NT2/D1 (cell line): ENCODE data around the gene WASF2.
"Not testable (repeated sequence)": the region's sequence is repeated elsewhere in the genome, so short reads cannot be mapped to it uniquely, and the experiment has no call there.

Experiments used
- DNase-seq: peaks from one replicate; pipeline ENCODE4 v3.0.0-alpha.2; 2011; ENCODE audit warnings: low read depth, low spot score
- H3K27me3 ChIP-seq: 2 replicates; pipeline ENCODE4 v1.6.0; 2011; ENCODE audit warnings: mild to moderate bottlenecking; ENCODE audit not compliant: insufficient read length, insufficient read depth
- H3K36me3 ChIP-seq: 2 replicates; pipeline ENCODE4 v1.6.1; 2011; ENCODE audit warnings: mild to moderate bottlenecking, low read length, mixed read lengths; ENCODE audit not compliant: insufficient read depth, insufficient read length
- H3K4me1 ChIP-seq: 2 replicates; pipeline ENCODE4 v1.5.1; 2011; ENCODE audit not compliant: insufficient read depth, insufficient read length
- H3K4me3 ChIP-seq: 2 replicates; pipeline ENCODE4 v1.5.1; 2011; ENCODE audit warnings: low read depth; ENCODE audit not compliant: insufficient read length
- H3K9ac ChIP-seq: 2 replicates; pipeline ENCODE4 v1.6.0; 2011; ENCODE audit warnings: low read depth; ENCODE audit not compliant: insufficient read length
- H3K9me3 ChIP-seq: 2 replicates; pipeline ENCODE4 v1.5.1; 2011; ENCODE audit warnings: mild to moderate bottlenecking, low read length; ENCODE audit not compliant: insufficient read depth
- SUZ12 ChIP-seq: IDR thresholded peaks from 2 replicates; pipeline ENCODE4 v1.6.1; 2011; ENCODE audit not compliant: insufficient read length, insufficient read depth; ENCODE audit errors: extremely low read depth
- YY1 ChIP-seq: IDR thresholded peaks from 2 replicates; pipeline ENCODE4 v1.6.1; 2011; ENCODE audit not compliant: insufficient read length, insufficient read depth
- ZNF274 ChIP-seq: IDR thresholded peaks from 2 replicates; pipeline ENCODE4 v1.6.1; 2011; ENCODE audit warnings: mild to moderate bottlenecking, low read depth, low read length

Gene WASF2

DNA sequence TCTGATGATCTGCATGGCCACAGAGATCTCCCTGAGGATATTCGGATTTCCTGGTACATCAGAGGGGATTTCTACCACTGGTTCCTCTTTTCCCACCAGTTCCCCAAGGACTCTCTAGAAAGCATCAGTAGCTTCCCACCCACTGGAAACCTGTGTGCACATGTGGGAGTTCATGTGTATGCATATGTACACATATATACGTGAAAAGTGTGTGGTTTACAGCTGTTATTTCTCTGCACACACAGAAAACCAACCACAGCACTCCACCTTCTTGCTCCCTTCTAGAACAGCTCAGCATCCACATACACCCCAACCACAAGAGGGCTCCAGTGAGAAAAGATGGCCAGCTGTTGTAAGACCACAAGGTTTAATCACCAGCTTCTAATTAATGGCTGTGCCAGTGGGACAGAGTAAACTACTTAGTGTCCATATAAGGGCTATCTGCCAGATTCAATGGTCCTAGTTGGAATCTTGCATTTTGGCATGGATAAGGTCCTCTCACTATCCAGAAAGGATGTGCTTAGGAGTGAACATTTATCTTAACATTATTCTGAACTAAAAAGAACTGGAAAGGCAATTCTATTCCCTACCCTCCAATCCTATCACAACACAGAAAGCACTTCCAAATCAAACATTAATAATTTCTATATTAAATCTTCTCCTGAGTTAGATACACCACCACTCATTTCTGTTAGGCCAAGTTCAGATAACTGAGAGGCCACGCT, 73.4 kb downstream of the WASF2 start:
- no peaks in the 10 kb centered on the region for H3K27me3 ChIP-seq
- no peak overlapping the region for H3K4me3 ChIP-seq
- no peaks in the 10 kb centered on the region for H3K9me3 ChIP-seq
- H3K36me3 ChIP-seq: peaks cover 67% of the 10 kb centered on the region
- H3K4me1 ChIP-seq: no peaks in the 10 kb centered on the region
- no peak for DNase-seq
- H3K9ac ChIP-seq: no peak overlapping the region
- TF ChIP-seq SUZ12: no peak
- no peak for TF ChIP-seq ZNF274
- no peak for TF ChIP-seq YY1

DNA sequence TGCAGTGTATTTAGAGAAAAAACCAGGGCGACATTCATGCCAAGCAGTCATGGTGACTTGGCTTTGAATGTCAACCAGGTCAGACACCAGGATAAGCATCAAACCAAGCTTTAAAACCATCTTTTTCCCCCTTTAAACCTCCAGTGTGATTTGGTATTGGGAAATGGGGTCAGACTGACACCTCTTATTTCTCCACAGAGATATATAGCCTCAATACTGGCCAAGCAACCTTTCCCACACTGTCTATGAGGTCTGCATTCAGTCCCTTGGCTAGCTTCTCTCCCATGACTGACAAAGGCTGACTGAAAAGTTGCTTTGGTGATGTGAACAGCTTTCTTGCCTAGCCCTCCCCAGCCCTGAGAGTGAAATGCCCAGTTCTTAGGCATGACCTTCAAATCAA, 75.9 kb downstream of the WASF2 start:
- Histone ChIP-seq H3K4me3 (no peak overlapping the region), H3K4me1 (no peaks in the 10 kb centered on the region), H3K9ac (no peak overlapping the region), H3K27me3 (no peaks in the 10 kb centered on the region), H3K36me3 (peaks cover 88% of the 10 kb centered on the region), H3K9me3 (no peaks in the 10 kb centered on the region)
- no peak for TF ChIP-seq ZNF274
- no peak for TF ChIP-seq YY1
- DNase-seq: no peak

DNA sequence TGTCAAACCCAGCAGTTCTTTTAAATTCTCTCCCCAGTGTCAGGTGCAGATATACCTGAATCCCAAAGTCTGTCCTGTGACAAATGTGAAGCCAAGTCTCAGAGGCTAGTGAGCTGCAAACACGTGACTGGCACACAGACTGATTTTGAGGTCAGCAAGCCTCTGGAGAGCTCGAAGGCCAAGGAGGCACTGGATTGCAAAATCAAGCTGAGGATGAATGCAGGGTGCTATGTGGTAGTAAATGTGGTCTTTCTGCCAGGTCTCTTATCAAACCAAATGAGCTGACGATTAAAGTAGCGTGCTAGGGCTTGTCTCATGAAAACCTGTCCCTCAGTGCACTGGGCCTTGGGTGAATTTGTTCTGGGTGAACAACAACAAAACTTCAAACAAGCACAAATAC, 77.0 kb downstream of the WASF2 start:
- no peak for DNase-seq
- peaks cover 93% of the 10 kb centered on the region for H3K36me3 ChIP-seq
- H3K4me3 ChIP-seq: no peak overlapping the region
- H3K4me1 ChIP-seq: no peaks in the 10 kb centered on the region
- TF ChIP-seq ZNF274: no peak
- no peak for TF ChIP-seq YY1
- TF ChIP-seq SUZ12: no peak
- H3K9me3 ChIP-seq: no peaks in the 10 kb centered on the region
- no peaks in the 10 kb centered on the region for H3K27me3 ChIP-seq
- no peak overlapping the region for H3K9ac ChIP-seq

DNA sequence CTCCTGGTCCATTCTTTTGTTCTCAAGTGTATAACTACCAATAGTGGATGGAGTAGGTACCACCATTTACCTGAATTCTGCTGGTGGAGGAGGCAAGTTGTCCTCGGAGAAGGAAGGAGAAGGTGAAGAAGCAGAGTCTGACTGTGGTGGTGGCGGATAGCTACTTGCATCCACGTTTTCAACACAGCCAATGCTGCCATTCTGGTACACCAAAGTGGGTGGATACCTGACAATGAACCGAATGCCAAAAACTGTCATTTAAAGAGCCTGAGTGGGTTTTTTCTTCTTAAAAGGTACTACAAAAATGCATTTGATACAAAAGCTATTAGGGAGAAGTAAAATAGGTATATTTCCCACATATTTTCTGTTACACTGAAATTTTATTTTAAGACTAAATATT, 77.5 kb downstream of the WASF2 start:
- DNase-seq: no peak
- Histone ChIP-seq H3K4me1 (no peaks in the 10 kb centered on the region), H3K9me3 (no peaks in the 10 kb centered on the region), H3K4me3 (no peak overlapping the region), H3K27me3 (no peaks in the 10 kb centered on the region), H3K9ac (no peak overlapping the region), H3K36me3 (peaks cover 94% of the 10 kb centered on the region)
- TF ChIP-seq ZNF274: no peak
- TF ChIP-seq SUZ12: no peak
- no peak for TF ChIP-seq YY1

DNA sequence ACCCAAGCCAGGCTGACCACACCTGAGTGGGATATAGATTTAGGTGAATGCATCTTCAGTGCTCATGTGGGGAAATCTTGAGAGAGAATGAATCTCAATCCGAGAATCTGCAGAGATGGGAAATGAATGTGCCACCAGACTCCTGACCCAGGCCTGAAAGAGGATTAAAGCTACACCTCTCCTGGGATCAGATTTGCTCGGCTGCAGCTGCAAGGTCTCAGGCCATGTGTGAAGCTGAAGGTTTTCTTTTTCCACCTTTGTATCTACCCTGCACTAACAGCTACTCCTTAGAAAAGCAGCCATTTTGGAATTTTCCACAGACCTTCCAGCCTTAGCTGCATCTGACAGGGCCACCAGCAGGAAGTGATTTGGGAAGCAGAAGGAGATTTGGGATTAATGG, 79.3 kb downstream of the WASF2 start:
- H3K4me3 ChIP-seq: no peak overlapping the region
- peaks cover 7% of the 10 kb centered on the region for H3K4me1 ChIP-seq
- H3K9ac ChIP-seq: no peak overlapping the region
- TF ChIP-seq ZNF274 (no peak), SUZ12 (no peak), YY1 (no peak)
- DNase-seq: no peak
- no peaks in the 10 kb centered on the region for H3K27me3 ChIP-seq
- H3K36me3 ChIP-seq: peaks cover 84% of the 10 kb centered on the region
- H3K9me3 ChIP-seq: no peaks in the 10 kb centered on the region

DNA sequence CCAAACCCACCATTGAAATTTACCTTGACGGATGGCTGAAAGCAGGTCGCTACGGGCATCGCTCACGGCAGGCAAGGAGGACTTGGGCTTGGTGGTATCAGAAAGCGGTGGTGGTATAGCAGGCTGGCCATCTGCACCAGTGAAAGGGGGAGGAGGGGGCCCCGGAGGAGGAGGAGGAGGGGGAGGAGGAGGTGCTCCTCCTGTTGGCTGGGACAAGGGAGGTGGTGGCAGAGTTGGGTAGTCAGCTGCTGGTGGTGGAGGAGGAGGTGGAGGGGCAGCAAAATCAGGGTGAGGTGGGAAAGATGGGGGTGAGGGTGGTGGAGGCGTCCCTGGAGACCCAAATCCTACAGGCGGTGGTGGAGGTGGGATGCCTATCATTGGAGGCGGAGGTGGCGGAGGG, 80.3 kb downstream of the WASF2 start:
- Histone ChIP-seq H3K9me3 (no peaks in the 10 kb centered on the region), H3K4me1 (peaks cover 10% of the 10 kb centered on the region), H3K27me3 (no peaks in the 10 kb centered on the region), H3K4me3 (no peak overlapping the region), H3K9ac (no peak overlapping the region), H3K36me3 (peaks cover 73% of the 10 kb centered on the region)
- no peak for DNase-seq
- no peak for TF ChIP-seq ZNF274
- no peak for TF ChIP-seq SUZ12
- no peak for TF ChIP-seq YY1

DNA sequence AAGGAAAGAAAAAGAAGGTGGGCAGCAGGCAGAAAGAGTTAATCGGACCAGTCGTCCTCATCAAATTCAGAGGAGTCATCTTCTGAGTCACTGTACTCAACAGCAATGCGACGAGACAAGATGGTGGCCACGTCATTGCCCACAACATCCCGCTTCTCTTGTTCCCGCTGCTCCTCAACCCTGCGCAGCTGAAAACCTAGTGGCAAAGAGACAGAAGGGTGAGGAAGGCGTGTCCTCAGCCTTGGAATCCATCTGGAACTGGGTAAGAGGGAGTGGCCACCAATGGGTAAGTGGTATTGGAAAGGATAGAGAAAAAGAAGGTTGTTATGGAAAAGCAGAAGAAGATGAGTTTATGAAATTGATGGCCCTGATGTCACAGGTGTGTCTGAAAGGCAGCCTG, 81.8 kb downstream of the WASF2 start:
- Histone ChIP-seq H3K9ac (no peak overlapping the region), H3K4me3 (no peak overlapping the region), H3K27me3 (no peaks in the 10 kb centered on the region), H3K36me3 (peaks cover 64% of the 10 kb centered on the region), H3K4me1 (peaks cover 20% of the 10 kb centered on the region), H3K9me3 (no peaks in the 10 kb centered on the region)
- TF ChIP-seq YY1 (no peak), SUZ12 (no peak), ZNF274 (no peak)
- no peak for DNase-seq

DNA sequence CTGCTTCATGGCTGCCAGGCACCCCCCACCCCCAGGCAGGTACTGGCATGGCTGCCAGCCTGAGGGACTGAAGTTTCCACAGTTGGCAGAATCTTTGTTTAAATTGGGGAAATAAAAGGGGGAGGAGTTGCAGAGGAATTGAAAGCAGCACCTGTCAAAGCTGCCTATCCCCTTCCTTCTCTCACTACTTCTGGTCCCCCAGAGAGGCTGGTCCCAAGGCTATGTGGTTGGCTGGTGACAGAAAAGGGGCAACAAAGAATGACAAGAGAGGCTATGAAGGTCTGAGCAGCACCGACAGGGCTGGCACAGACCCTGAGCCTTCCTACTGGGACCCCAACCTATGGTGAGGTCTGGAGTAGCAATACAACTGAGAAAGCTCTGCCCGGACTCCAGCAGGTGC, 83.2 kb downstream of the WASF2 start:
- H3K9ac ChIP-seq, H3K4me3 ChIP-seq, H3K9me3 ChIP-seq, DNase-seq, H3K27me3 ChIP-seq: not testable (repeated sequence)
- peaks cover 50% of the 10 kb centered on the region for H3K36me3 ChIP-seq
- H3K4me1 ChIP-seq: peaks cover 29% of the 10 kb centered on the region
